GM12872 (cell line): ENCODE results near the gene ABI3BP.

Experiments used
- TF ChIP-seq, protein P1 (sequence below): IDR thresholded peaks from 3 replicates; pipeline ENCODE4 v1.5.1; 2011; ENCODE audit warnings: low read depth, mild to moderate bottlenecking, low read length, moderate library complexity; ENCODE audit not compliant: insufficient read depth

Gene ABI3BP

DNA sequence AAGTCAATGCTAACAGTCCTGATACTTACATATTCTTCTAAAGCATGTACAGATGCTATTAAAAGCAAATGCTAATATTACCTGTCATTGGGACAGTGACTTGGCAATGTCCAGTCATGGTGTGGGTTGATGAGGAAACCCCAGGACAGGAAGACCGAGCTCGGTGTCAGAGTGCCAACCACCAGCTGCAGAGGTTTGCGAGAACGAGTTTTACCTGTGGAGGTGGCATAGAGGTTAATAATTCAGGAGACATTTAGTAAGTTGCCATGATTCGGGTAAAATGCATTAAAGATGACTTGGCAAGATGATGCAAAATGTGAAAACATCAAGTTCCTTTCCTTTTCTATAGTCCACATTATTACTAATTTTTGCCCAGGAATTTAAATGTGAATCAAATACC lies 94.5 kb downstream of the ABI3BP start:
- TF ChIP-seq, protein P1, sequence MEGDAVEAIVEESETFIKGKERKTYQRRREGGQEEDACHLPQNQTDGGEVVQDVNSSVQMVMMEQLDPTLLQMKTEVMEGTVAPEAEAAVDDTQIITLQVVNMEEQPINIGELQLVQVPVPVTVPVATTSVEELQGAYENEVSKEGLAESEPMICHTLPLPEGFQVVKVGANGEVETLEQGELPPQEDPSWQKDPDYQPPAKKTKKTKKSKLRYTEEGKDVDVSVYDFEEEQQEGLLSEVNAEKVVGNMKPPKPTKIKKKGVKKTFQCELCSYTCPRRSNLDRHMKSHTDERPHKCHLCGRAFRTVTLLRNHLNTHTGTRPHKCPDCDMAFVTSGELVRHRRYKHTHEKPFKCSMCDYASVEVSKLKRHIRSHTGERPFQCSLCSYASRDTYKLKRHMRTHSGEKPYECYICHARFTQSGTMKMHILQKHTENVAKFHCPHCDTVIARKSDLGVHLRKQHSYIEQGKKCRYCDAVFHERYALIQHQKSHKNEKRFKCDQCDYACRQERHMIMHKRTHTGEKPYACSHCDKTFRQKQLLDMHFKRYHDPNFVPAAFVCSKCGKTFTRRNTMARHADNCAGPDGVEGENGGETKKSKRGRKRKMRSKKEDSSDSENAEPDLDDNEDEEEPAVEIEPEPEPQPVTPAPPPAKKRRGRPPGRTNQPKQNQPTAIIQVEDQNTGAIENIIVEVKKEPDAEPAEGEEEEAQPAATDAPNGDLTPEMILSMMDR, result no peak

DNA sequence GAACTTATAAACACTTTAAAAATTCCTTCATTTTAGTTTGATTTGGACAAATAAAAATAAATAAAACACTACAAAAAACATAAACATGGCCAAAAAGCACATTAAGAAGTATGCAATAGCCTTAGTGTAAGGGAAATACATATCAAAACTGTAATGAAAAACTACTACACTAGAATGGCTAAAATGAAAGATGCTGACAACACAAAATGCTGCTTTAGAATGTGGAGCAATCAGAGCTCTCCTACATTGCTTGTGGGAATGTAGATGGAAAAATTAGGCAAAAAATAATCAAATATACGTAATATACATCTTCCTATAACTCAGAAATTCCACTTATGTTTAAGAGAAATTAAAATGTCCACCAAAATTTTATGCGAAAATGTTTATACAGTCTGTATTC lies 96.2 kb downstream of the ABI3BP start:
- TF ChIP-seq, protein P1, result no peak

DNA sequence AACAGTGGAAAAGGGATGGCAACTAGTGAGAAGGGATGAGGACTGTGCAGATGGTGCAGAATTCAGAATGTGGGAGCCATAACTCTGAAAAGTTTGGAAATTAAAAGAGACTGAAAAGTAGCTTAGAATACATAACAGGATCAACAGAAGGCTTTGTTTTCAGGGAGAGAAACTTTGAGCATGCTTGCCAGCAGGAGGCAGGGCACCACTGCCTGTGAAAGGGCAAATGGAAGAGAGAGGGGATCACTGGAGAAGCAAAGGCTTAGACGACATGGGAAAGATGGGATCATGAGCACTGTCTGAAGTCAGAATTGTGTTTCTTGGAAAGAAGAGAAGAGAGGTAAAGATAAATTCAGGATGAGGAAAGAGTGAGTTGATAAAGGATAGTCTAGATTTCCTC lies 99.6 kb downstream of the ABI3BP start:
- TF ChIP-seq, protein P1, result peak; percentile 26; the same call in 1 of the 3 replicates

DNA sequence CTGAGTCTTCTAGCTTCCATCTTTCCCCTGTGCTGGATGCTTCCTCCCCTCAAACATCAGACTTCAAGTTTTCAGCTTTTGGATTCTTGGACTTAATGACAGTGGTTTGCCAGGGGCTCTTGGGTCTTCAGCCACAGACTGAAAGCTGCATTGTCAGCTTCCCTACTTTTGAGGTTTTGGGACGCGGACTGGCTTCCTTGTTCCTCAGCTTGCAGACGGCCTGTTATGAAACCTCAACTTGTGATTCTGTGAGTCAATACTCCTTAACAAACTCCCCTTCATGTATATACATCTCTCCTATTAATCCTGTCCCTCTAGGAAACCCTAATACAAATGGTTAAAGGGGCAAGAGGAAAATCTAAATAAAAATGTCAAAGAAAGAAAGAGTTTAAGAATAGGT lies 100.1 kb downstream of the ABI3BP start:
- TF ChIP-seq, protein P1, result no peak

DNA sequence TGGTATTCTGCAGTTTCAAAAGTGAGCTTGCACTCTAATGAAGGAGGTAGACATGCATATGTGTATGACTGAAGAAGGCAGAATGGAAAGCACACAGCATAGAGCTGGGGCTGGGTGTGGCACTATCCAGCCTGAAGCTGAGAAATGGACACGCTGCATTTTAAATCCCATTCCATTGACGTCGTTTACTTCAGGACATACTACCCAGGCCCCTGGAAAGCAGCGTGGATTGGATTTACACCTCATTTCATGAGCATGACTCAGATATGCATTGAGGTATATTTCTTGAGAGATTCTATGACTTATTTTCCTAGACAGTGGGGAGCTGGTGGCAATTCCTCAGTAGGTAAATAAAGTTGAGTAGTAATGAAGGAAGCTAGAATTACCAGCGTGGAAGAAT lies 101.4 kb downstream of the ABI3BP start:
- TF ChIP-seq, protein P1, result no peak

DNA sequence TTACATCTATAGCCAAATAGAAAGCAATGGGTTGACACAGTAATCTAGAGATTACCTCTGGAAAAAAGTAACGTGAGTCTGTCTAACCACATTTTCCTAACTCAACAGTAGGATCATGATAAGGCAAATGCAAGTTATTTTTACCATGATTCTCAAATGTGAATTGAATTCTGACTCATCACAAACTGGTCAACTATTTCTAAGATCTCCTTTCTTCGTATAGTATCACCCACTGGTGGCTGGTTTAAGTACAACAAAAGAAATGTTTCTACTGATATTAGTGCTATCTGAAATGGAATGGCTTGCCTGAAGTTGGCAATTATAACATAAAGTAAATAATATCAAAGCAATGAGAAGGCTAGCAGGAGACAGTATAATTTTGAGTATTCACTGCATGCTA lies 102.2 kb downstream of the ABI3BP start:
- TF ChIP-seq, protein P1, result no peak

DNA sequence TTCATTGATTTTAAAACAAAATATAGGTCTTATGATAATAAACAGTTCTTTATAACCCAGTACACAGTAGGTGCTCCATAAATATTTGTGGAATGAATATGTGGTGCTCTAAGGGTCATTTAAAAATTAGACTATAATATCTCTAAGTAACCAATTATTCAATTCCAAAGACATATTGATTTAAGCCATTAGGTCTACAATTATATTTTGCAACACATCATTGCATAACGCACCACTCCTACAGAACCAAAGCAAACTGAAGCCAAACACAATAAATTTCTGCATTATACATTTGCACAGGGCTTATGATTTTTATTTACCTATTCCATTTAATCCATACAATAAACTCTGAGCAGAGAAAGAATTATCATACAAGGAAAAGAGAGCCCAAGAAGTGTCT lies 104.3 kb downstream of the ABI3BP start:
- TF ChIP-seq, protein P1, result no peak

DNA sequence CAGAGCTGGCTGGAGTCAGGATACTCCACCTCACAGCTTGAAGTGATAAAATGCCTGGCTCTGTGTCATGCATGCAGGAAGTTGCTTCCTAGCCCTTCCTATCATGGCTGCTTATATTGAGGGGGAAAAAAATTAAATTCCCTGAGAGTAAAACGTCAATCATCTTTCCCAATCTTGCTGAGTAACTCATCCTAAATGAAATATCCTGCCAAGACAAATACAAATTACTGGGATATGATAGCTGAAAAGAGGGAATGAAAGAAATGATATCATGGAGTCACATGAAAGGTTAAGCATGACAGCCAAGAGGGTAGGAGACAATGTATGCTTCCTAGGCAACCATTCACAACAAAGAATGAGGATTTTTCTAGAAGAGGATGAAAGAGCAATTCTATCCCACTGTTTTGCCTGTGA lies 110.6 kb downstream of the ABI3BP start:
- TF ChIP-seq, protein P1, result no peak
